Camera-type eye (tissue), 1 donor: Measurements from ENCODE around the gene SETD5. TPM values are rescaled to one million over a fixed set of nuclear protein-coding genes. Genes with fewer than 3 reads are reported as not detected.

Experiments
- total RNA-seq: library from RNA; depleted of rRNA; stranded (reverse); fragments of >200 nt; gene quantifications from one replicate; pipeline ENCODE4 v1.2.3, GENCODE V29; 2014

Gene SETD5
- 185 TPM for total RNA-seq

DNA sequence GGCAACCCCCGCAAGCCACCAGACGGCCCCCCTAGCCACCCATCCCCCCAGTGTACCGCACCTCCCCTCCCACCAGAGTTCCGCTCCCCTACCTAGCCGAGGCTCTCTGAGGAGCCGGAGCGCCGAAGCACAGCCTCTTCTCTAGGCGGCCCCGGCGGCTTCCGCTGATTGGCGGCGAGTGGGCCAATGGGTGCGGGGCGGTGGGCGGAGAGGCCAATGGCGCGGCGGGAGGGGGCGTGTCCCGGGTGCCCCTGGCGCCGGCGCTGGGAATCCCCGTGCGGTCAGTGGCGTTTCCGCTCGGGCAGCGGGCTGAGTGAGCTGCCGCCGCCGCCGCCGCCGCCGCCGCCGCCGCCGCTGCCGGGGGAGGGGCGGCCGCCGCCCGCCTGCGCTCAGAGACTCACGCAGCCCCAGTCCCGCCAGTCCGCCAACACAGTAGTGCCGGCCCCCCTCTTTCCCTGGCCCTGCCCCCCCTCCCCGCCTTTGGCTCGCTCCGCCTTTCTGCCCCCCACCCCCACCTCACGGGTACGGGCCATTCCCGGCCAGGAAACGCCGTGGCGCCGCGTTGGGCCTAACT, at the start of gene SETD5:
Gene SETD5, plus strand, starts transcription at position 284 of the 574 bp plus-strand sequence. CDS start 31,324 bp downstream, outside the sequence.

GRCh38 chr3:9362731-9363530, 34.5 kb upstream of the SETD5 start, which contains the start of gene THUMPD3:
THUMPD3 (plus strand) TSS chr3:9363054; CDS start chr3:9365069, 2,015 bp downstream.

Other genes starting within 250 kb of the SETD5 start
- 90.3 TPM for gene SRGAP3, start 148.0 kb upstream of the SETD5 start, total RNA-seq
- gene THUMPD3, start 34.6 kb upstream of the SETD5 start, total RNA-seq: 75.8 TPM
- gene LHFPL4, start 156.2 kb downstream of the SETD5 start, total RNA-seq: 16.8 TPM